ENCODE data around the gene CDC34. TPM values are rescaled to one million over a fixed set of nuclear protein-coding genes. Genes with fewer than 3 reads are reported as not detected.

CDC34 gene
- total and polyA plus RNA-seq, 9 of the 15 experiments (the other 6 are each of a cell fraction or from before 2014, with no cell fraction given) = 0.80 to 203 (median 65.5) TPM

DNA sequence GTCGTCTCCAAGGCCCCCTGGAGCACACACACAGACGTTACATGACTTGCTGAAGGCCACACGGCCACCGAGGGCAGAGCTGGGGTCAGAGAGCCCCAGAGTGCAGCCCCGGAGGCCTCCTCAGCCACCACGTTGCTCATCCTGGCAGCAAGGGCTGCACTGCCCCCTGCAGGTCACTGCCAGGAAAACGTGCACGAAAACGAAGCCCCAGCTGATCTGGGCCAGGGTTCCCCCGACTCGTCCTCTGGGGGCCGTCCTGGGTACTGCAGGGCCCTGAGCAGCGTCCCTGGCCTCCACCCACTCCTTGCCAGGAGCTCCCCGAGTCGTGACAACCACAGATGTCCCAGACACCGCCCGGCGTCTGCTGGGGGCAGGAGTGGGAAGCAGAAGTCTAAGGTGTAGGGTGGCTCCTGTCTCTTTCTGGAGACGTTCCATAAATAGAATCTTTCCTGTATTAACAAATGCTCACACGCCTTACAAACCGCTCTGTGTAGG lies 20.9 kb upstream of the CDC34 start (continued):
- TF ChIP-seq, protein P1, sequence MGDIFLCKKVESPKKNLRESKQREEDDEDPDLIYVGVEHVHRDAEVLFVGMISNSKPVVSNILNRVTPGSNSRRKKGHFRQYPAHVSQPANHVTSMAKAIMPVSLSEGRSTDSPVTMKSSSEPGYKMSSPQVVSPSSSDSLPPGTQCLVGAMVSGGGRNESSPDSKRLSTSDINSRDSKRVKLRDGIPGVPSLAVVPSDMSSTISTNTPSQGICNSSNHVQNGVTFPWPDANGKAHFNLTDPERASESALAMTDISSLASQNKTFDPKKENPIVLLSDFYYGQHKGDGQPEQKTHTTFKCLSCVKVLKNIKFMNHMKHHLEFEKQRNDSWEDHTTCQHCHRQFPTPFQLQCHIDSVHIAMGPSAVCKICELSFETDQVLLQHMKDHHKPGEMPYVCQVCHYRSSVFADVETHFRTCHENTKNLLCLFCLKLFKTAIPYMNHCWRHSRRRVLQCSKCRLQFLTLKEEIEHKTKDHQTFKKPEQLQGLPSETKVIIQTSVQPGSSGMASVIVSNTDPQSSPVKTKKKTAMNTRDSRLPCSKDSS (IDR thresholded peaks at IDR 0.05; ENCODE audit: low read depth, partially characterized antibody) = no peak
- no peak for TF ChIP-seq ZBTB26 (CRISPR knock-in tag; IDR thresholded peaks at IDR 0.05)
- peak; percentile 27; the same call in 1 of the 2 replicates for TF ChIP-seq CREB3L1 (IDR thresholded peaks at IDR 0.05; ENCODE audit: borderline replicate concordance, low read depth)
- 0 out of 2 replicates have a peak, but pooled peaks have one; percentile 41 for TF ChIP-seq ZNF263 (CRISPR knock-in tag; IDR thresholded peaks at IDR 0.05; ENCODE audit: borderline replicate concordance)
- TF ChIP-seq RBM22 (IDR thresholded peaks at IDR 0.05; ENCODE audit: low read depth, low read length, poor library complexity, severe bottlenecking) = peak; percentile 75
- TF ChIP-seq, protein P2, sequence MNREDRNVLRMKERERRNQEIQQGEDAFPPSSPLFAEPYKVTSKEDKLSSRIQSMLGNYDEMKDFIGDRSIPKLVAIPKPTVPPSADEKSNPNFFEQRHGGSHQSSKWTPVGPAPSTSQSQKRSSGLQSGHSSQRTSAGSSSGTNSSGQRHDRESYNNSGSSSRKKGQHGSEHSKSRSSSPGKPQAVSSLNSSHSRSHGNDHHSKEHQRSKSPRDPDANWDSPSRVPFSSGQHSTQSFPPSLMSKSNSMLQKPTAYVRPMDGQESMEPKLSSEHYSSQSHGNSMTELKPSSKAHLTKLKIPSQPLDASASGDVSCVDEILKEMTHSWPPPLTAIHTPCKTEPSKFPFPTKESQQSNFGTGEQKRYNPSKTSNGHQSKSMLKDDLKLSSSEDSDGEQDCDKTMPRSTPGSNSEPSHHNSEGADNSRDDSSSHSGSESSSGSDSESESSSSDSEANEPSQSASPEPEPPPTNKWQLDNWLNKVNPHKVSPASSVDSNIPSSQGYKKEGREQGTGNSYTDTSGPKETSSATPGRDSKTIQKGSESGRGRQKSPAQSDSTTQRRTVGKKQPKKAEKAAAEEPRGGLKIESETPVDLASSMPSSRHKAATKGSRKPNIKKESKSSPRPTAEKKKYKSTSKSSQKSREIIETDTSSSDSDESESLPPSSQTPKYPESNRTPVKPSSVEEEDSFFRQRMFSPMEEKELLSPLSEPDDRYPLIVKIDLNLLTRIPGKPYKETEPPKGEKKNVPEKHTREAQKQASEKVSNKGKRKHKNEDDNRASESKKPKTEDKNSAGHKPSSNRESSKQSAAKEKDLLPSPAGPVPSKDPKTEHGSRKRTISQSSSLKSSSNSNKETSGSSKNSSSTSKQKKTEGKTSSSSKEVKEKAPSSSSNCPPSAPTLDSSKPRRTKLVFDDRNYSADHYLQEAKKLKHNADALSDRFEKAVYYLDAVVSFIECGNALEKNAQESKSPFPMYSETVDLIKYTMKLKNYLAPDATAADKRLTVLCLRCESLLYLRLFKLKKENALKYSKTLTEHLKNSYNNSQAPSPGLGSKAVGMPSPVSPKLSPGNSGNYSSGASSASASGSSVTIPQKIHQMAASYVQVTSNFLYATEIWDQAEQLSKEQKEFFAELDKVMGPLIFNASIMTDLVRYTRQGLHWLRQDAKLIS (CRISPR knock-in tag; IDR thresholded peaks at IDR 0.05) = no peak
- no peak for TF ChIP-seq TAL1 (IDR thresholded peaks at IDR 0.05)
- TF ChIP-seq ZFX (CRISPR knock-in tag; IDR thresholded peaks at IDR 0.05) = peak; percentile 66
- TF ChIP-seq SOX6 (IDR thresholded peaks at IDR 0.05) = peak; percentile 40; the same call in 1 of the 2 replicates
- TF ChIP-seq HDGF (IDR thresholded peaks at IDR 0.05) = no peak
- TF ChIP-seq ZNF57 (CRISPR knock-in tag; IDR thresholded peaks at IDR 0.05) = 0 out of 2 replicates have a peak, but pooled peaks have one; percentile 2
- no peak for TF ChIP-seq SMARCC2 (IDR thresholded peaks at IDR 0.05; ENCODE audit: low read depth)
- TF ChIP-seq EP300 (IDR thresholded peaks at IDR 0.05; ENCODE audit: low read length) = 0 out of 2 replicates have a peak, but pooled peaks have one; percentile 4
- peak; percentile 57; the same call in 1 of the 2 replicates for TF ChIP-seq CTBP1 (IDR thresholded peaks at IDR 0.05; ENCODE audit: borderline replicate concordance)
- peak; percentile 37; the same call in 1 of the 2 replicates for TF ChIP-seq TEAD4 (IDR thresholded peaks at IDR 0.05; ENCODE audit: low read length)
- no peak for TF ChIP-seq TEAD4 (CRISPR knock-in tag; IDR thresholded peaks at IDR 0.05; ENCODE audit: borderline replicate concordance)
- 0 out of 2 replicates have a peak, but pooled peaks have one; percentile 13 for TF ChIP-seq CEBPG (CRISPR knock-in tag; IDR thresholded peaks at IDR 0.05)
- TF ChIP-seq CEBPG (tag; conservative IDR thresholded peaks at IDR 0.05 in 1 of 2, IDR thresholded peaks at IDR 0.05 in 1 of 2) = no peak
- peak; percentile 85 for TF ChIP-seq L3MBTL2 (IDR thresholded peaks at IDR 0.05)

Data from K562 (cell line).